GM18511 (cell line): ENCODE data around the gene EPHB1.

Experiments
- ATAC-seq: cut with Tn5 transposase; IDR thresholded peaks from one replicate; pipeline ENCODE4 v1.9.1; 2021; ENCODE audit warnings: mild to moderate bottlenecking, moderate library complexity; ENCODE audit not compliant: unreplicated experiment

The EPHB1 gene

DNA sequence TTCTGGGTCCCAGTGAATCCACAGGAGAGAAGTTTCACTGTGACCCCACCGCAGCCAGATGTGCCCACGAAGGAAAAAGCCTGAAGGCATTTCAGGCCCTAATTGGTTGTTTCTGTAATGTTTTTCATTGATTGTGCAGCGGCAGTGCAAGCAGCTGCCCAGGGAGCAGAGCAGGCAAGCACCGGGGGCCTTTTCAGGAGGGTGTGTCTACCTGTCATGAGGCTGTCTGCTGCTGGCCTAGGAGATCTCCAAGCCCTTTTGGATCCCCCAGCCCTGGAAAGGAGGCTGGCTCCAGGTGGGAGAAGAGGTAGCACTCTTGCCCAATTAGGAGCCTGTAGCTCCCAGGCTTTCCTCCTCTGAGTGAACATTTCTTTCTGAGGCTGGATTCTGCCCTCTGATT, 108.8 kb downstream of the EPHB1 start:
- ATAC-seq = peak; percentile 46

DNA sequence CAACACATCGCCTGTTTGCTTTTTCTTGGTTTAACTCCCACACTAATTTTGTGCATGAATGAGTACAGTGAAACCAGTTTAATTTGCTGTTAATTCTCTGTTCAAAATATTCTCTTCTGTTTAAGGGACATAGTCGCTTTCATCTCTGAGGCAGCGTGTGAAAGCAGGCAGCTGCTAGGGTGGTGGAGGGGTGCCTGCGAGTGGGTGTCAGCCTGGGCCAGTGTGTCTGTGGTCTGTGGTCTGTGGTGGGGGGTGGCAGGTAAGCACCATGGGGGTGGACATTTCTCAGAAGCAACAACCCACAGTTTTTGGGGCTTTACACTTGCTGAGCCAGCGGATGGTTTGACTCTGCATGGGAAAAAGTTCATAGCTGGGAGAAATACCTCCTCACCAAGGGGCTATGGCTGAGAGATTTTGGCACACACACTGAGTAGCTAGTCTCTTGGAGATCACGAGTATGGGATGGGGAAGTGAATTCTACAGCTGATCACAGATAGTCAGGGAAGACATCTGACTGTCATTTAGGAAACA, 109.2 kb downstream of the EPHB1 start:
- peak; percentile 96 for ATAC-seq

DNA sequence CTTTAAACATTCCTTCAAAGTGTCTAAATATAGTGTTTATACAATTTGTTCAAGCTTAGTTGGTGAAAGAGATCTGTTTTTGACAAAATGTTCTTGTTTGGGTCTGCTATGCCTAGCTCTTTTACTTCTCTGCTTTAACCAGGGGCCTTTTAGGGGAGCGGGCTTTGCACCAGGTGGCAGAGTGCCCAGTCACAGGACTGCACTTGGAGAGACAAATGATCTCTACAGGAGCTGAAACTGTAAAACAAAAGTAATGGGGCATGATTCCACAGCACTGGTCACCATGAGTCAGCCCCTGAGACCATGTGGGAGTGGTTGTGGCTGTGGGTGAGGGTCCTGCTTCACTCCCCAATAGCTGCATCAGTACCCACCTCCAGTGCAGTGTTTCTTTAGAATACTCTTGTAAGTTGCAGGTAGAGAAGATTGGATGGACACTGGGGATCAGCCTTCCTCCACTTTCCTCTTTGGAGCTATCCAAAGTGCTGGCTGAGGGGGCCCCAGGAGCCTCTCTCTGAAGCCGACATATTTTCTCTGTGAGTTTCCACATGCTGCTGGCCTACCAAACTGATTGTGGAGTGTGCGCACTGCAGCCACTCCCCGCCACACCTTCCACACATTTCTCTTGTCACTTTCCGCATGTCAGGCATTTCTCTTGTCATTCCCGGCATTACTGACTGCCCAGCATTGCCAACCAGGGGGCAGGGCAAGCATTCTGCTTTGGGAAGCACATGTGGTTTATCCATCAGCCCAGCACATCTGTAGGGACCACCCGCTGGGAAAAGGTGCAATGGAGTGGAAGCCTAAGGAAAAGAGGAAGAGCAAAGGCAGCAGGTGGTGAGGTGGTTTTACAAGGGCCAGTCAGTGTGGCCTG, 110.0 kb downstream of the EPHB1 start:
- ATAC-seq = peak; percentile 33

DNA sequence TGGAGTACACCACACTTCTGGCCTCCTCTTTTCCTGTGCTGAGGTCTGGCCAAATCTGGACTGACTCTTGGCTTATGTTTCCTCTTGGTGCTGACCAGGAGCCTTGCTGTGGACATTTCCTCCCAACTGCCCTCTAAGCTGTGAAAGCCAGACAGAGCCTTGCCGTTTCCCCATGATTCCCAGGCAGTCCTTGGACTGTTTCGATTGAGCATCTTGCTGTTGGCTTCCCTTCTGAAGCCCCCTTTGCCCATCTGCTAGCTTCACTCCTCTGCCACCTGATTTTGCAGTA, 110.5 kb downstream of the EPHB1 start:
- no peak for ATAC-seq

DNA sequence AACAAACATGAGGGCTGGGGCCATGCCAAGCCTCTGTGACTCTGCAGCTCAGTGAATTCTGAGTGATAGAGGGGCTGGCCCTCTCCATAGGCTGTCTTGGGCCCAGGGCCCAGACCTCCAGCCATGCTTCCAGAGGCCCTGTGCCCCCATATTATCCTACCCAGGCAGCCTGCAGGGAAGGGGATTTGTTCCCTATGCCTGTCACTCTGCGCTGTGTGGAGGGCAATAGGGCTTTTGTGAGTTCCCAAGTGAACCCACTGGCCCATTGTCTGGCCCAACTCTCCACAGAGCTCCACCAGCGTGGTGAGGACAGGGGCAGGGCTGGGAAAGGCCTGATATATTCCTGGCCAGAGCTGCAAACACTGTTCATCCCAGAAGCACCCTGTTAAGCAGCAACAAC, 113.2 kb downstream of the EPHB1 start:
- no peak for ATAC-seq

DNA sequence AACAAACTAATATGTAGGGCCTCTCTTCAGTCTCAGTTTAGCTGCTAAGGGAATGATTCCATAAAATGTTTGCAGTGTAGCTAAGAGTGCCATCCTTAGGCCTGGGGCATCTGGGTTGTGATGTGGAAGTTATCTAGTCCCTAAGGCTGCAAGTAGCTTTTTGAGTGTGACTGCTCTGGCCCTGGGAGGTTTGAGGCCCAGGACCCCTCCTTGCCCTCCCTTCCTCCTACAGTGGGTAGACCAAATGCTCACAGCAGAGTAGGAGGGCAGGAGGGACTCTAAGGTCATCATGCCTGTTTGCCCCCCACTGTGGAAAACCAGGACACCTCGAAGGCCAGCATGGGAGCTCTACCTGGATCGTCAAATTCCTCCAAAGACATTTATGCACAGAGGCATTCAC, 115.0 kb downstream of the EPHB1 start:
- ATAC-seq = no peak

DNA sequence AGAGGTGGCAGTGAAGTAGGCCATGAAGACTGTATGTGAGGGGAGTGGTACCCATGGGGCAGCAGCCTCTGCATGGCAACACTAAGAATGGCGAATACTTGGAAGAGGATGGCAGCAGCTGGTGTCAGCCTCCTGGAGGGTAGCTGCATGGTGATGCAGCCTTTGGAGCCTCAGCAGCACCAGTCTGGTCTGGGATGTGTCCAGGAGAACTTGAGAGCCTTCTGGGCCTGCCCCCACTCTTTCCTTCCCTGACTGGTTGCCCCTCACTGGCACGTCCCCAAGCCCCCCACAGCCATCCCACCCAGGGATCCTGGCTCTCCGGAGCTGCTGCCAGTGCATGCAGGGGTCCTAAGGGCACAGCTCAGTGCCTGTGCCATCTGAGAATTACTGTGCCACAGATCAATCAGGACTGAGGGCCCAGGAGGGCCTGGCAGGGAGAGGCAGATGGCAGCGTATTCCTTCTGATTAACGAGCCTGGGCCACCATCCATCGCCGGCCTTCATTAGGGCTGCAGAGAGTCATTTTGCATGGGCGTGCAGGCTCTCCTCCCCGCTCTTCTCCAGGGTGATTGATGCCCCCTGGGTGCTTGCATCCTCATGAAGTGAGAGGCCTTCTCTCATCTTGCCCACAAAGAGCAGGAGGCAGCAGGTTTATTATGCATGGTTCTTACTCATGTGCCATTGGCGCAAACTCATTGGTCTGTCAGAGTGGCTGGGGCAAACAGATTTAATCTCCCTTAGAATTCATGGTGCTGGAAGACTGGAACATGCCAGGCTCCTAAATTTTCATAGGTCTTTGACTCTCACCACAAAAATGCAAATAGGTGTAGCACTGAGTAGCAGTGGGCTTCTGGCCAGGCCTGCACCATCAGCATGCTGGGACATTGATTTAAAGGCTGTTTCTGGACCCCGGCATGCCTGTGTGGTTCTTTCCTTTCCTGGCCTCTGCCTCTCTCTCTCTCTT, 116.8 kb downstream of the EPHB1 start:
- no peak for ATAC-seq

DNA sequence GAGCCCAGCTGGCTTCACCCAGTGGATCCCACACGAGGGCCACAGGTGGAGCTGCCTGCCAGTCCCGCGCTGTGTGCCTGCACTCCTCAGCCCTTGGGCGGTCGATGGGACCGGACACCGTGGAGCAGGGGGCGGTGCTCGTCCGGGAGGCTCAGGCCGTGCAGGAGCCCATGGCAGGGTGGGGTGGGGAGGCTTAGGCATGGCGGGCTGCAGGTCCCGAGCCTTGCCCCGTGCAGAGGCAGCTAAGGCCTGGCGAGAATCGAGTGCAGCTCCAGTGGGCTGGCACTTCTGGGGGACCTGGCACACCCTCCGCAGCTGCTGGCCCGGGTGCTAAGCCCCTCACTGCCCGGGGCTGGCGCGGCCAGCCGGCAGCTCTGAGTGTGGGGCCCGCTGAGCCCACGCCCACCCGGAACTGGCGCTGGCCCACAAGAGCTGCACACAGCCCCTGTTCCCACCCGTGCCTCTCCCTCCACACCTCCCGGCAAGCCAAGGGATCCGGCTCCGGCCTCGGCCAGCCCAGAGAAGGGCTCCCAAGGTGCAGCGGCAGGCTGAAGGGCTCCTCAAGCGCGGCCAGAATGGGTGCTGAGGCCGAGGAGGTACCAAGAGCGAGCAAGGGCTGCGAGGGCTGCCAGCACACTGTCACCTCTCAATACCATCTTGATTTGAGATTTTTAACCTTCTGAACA, 121.4 kb downstream of the EPHB1 start:
- ATAC-seq = no peak

DNA sequence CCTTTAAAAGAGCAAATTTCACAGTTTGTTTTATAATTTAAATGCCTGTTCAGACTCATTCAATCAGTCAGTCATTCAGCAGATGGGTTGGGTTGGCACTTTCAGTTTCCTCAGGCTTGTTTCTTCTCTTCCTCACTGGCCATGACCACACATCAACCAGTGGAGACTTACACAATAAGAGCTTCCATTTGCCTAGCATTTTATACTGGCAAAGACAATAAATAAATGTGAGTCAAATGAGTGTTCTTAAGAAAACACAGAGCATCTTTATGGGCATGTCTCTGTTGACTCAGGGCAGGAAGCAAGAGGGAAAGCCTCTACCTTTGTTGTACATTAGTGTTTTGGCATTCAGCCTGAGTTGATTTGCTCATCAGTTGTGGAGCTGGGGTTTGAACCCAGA, 122.6 kb downstream of the EPHB1 start:
- ATAC-seq = no peak

DNA sequence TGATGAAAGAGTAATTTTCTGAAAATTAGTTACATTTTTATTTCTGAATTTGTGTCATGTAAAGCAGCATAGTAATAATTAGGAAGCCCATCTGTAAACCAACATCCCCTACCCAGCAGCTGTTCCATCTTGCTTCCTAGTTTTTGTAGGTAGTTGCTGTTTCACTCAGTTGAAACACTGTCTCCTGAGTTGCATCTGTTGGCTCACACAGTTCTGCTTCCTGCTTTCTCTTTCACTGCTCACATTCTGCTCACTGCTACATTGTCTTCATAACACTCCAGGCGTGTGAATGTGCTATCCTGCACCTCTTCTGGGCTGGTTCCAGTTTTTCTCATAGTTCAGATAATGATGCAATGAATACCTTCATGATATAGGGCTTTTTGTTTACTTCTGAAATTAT, 123.4 kb downstream of the EPHB1 start:
- ATAC-seq = peak; percentile 95

DNA sequence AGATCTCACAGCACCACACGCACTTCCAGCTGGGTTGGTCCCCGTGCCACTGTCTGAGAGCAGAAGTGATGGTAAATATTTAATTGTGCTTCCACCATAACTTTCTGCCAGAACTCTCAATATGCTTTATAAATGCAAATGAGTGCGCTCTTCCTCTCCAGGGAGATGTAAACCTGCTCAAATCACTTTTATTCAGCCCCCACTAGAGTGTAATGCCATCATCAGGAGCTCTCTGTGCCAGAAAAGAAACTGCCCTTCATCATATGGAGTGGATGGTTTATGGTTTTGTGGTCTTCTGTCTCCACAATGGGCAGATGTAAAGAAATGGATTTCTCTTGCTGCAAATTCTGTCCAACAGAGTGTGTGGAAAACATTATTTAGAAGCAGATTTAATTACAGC, 127.0 kb downstream of the EPHB1 start:
- no peak for ATAC-seq

DNA sequence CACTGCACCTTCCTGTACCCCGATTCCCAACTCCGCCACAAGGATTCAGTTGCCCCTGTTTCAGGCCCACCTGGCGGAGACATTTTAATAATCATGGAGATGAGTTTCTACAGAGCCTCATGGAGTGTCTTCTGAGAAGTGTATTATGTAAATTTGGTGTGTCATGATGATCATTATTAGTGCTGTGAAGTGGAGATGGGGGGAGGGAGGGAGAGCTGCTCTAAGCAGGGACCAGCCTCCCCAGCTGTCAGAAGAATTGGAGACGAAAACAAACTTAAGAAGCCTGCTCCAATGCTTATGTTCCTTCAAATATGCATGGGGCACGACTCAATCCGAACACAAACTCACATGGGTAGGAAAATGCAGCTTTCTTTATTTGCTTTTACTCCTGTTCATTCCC, 127.8 kb downstream of the EPHB1 start:
- no peak for ATAC-seq

DNA sequence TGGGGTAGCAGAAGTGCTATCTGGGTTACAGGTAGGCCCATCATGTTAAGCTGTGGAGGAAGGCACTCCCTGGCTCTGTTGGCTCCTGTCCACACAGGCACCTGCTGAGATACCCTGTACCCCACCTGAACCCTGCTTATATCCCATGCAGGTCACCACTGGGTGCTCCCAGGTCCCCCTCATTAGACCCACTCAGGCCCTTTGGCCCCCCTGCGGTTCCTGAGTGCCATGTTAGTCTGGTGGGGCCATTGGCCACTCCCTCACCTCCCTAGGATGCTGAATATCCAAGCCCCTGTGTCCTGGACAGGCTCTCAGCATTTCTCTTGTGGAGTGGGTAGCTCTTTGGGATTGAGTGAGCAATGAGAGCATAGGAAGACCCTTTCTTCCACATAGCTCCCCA, 128.2 kb downstream of the EPHB1 start:
- ATAC-seq = no peak

DNA sequence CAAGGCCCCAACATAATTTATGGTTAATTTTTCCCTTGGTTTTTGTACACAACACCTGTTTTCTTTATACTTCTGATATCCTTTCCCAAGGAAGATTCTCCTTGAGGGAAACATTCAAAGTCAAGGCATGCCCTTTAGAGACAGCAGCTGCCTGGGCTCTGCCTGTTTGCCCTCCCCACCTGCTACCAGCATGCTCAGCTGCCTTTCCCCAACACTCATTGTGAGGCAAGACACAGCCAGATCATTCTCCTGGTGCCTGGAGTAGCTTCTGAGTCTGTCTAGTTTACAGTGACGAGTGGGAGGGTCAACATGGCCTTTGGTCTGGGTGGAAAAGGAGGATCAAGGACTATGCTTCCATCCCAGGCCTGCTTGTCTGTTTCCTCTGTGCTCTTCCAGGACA, 132.5 kb downstream of the EPHB1 start:
- ATAC-seq = no peak

DNA sequence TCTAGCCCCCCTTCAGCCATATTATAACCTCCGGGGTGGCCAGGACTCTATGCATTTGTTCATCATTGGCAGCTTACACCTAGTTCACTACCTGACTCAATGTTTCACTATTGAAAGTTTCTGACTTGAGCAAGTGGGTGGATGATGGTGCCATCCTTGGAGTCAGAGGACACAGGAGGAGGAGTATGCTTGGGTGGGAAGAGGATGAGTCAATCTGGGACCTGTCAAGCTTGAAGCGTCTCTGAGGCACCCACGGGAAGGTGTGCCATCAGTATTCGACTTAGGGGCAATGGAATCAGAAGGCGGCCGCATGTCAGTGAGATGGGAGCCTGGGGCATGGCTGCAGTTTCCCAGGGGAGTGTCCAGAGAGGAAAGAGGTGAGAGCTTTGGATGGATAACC, 133.3 kb downstream of the EPHB1 start:
- no peak for ATAC-seq

DNA sequence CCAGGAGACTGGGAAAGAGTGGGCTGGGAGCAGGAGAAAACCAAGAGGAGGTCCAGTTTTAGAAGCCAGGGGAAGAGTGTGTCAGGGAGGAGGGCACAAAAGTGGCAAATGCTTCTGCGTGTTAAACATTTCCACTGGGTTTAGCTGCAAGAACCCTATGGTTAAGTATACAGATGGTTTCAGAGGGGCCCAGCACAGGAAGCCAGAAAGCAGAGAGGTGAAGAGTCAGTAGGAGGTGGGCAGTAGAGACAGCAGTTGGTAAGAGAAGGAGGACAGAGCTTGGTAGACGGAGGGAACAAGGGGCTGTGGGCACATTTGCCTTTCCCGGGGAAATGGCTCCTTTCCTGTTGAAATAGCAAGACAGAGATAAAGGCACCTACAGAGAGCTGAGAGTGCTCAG, 133.8 kb downstream of the EPHB1 start:
- no peak for ATAC-seq

DNA sequence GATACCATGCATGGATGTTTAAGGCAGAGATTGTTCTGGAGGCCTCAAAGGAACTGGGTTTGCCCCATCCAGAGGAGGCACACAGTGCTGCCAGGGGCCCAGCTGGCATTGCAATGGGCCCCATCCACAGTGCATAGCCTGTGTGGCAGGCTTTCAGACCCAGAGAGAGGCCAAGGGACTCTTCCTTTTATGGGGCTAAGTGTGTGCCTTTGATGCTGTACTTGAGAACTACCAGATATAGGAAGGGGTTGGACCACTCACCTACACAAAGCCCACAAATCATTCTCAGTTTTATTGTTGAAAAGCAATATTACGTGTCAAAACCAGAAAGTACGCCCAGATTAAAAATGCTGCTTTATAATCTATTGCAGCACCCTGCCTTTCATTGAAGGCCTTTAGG, 134.9 kb downstream of the EPHB1 start:
- peak; percentile 46 for ATAC-seq

DNA sequence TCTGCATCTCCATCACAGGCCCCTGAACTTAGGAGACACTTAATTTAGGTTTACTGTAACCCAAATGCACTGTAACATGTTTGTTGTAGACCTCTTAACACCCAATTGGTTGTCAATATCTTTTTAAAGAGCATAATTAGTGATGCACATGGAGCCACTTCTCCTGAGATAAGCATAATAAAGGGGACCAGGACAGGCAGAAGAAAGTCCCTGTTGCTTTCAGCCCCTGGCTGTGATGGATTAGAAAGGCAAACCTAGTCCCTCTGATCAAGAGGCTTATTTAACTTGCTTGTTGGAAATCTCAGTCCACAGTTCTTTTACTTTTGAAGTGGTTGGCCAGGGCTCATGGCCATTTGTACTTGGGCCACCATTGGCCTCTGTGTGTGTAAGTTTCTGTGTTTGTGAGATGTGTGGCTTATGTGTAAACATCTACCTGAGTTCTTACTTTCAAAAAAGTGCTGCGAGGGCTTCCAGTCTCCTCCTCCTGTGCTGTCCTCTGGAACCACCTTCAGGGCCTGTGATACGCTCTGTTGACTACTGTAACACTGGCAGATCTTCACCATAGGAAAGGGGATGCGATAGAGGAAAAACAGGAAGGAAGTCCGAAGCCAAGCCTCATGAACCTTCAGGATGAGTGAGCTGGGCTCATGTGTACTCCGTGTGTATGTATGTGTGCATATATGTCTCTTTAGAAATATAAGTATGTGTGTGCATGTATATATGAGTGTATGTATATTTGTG, 136.2 kb downstream of the EPHB1 start:
- ATAC-seq = no peak

DNA sequence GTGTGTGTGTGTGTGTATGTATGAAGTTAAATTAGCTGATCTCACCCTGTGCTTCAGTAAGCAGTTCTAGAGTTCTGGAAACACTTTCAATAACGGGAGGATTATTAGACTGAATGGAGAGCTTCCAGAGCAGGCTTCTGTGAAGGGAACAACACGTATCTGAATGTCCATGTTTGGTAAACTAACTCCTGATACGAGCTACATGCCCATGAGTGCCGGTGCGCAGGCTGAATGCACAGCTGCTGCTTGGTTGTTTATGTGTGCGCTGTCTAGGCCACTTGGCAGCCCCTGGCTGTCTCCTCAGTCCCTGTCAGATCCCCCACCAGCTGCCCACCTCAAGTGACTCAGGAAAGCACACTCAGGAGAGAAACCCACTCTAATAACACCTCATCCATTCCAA, 137.0 kb downstream of the EPHB1 start:
- ATAC-seq = no peak

DNA sequence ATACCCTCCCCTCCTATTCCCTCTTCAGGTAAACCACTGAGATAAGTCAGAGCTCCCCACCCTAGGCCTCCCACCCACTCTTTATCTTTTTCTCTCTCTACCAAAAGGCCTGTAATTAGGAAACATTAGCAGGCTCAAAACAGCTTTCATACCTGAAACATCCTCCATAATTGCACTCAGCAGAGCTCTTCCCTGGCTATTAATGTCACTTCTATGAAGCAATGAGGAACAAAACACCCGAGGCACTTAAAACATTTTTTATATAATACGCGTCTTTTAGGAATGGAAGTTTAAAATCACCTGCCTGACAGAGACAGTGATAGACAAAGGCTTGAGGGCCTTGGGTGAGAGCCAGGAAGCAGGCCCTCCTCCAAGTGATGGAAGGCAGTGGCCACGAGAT, 138.9 kb downstream of the EPHB1 start:
- ATAC-seq = no peak

DNA sequence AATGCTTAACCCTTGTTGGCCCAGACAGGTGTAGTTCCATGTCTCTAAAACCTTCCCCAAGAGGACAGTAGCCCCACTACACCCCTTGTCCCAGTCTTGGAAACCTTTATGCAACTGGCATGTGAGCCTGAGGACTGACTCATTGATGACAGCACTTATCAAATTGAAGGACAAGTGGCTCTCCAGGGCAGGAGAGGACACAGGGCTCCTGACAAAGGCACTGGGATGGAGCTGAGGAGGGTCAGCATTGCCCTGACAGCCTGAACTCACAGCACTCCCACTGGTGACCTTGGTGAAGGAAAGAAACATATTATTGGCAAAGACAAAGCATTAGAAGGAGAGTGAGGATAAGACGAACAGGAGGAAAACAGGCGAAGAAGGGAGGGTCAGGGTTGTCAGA, 139.9 kb downstream of the EPHB1 start:
- ATAC-seq = no peak
